DMS153 (cell line): ENCODE results near the gene CCDC157.
A peak's percentile ranks its signal among the peaks of the same experiment; 100 is the strongest.
"Not testable (repeated sequence)": the region's sequence is repeated elsewhere in the genome, so short reads cannot be mapped to it uniquely, and the experiment has no call there.

ENCODE experiments used
- DNase-seq: peaks from one replicate; lab custom pipeline; 2025; lab: John Stamatoyannopoulos, UW

The CCDC157 gene

GRCh38 chr22:30390974-30391691 lies 34.3 kb downstream of the CCDC157 start:
- DNase-seq, result peak; percentile 16

GRCh38 chr22:30392661-30393321 lies 36.0 kb downstream of the CCDC157 start:
- no peak for DNase-seq

DNA sequence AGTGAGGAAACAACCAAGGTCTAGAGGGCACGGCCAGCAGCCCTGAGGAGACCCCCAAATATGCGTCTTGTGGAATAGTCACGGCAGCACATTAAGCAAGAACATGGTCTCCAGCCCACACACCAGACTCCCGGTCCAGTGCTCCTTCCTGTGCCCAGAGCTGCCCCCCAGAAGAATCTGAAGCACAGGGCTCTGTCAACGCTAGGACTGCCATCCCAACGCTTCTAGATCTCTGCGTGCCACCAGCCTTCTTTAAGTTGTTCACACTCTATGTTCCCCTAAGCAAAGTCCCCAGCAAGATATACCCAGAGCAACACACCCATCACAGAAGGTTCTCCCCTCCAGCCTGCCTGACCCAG lies 36.5 kb downstream of the CCDC157 start:
- DNase-seq, result no peak

- no peak for DNase-seq
These were observed 37.1 kb downstream of the CCDC157 start for GRCh38 chr22:30393885-30394284.

DNA sequence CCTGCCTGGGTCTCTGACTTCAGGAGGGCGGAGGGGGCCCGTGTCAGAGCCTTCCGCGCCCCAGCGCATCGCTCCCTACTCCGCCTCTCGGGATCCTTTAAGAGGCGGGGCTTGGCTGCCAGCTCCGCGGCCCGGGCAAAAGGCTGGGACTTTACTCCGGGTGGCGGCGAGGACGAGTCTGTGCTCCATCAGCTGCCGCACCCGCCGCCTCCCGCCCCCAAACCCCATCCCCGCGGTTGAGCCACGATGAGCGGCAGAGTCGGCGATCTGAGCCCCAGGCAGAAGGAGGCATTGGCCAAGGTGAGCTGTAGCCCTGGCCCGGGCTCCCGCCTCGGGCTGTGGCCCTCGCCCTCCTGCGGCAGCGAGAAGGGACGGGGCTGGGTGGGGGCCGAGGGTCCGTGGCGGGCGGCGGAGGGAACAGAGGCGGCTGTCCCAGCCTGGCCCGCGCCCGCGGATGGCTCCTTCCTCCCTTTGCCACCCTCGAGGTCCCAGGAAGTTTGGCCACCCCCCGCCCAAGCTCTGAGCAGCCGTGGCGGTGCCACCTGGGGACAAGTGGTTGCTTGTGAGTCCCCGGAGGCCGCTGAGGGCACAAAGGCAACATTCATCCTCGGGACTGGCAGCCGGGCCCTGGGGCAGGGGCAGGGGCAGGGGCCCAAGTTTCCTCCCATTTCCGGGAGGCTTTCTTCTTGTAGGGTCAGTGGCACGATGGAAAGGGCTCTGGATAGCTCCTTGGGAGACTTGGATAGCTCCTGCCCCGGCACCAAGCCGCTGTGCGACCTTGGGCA lies 40.3 kb downstream of the CCDC157 start, which contains the start of gene SEC14L2:
Gene SEC14L2 (plus strand): TSS at position 148 of the 785 bp plus-strand sequence. CDS start 99 bp downstream, at position 247.
- peak; percentile 17 for DNase-seq

GRCh38 chr22:30397656-30398635 lies 41.1 kb downstream of the CCDC157 start:
- DNase-seq, result no peak

- DNase-seq, result no peak
These were observed 42.2 kb downstream of the CCDC157 start for GRCh38 chr22:30398685-30399680.

DNA sequence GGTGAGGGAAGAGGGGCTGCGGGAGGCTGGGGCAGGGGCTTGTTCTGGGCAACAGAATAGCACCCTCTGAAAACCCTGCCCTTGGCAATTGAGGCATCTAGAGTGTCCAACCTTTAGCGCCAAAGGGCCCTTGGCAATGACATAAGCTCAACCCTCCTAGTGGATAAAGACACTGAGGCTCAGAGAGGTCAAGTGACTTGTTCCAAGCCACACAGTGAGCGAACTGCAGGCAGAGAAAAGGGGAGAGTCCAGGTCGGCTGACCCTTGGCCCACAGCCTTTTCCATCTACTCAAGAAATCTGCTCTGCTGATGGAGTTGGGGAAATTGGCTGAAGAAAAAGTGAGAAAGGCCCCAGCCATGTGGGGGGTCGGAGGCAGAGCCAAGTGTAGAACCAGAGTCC lies 42.9 kb downstream of the CCDC157 start:
- DNase-seq, result no peak

- DNase-seq, result no peak
These were observed 43.4 kb downstream of the CCDC157 start for GRCh38 chr22:30400159-30400558.

DNA sequence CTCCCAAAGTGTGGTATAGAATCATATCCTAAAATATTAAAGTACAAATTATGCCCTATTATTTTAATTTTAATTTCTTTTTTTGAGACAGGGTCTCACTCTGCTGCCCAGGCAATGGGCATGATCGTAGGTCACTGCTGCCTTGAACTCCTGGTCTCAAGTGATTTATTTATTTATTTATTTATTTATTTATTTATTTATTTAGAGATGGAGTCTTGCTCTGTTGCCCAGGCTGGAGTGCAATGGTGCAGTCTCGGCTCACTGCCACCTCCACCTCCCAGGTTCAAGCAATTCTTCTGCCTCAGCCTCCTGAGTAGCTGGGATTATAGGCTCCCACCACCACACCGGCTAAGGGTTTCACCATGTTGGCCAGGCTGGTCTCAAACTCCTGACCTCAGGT lies 44.2 kb downstream of the CCDC157 start:
- DNase-seq, result not testable (repeated sequence)

- no peak for DNase-seq
These were observed 45.4 kb downstream of the CCDC157 start for GRCh38 chr22:30402028-30402765.

GRCh38 chr22:30402766-30403104 lies 45.9 kb downstream of the CCDC157 start:
- DNase-seq, result not testable (repeated sequence)

GRCh38 chr22:30404307-30404706 lies 47.5 kb downstream of the CCDC157 start:
- no peak for DNase-seq

DNA sequence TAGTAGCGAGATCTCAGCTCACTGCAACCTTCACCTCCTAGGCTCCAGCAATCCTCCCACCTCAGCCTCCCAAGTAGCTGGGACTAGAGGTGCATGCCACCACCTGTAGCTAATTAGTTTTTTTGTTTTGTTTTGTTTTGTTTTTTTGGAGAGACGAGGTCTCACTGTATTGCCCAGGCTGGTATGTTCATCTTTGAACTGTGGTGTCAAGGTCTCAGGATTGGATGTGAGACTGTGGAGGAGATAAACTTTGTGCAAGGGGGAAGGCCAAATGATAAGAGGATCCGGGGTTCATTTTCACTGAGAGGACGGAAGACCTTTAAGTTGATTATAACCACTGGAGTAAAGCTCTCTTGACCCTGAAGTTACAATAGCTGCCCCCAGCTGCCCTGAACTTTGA lies 48.9 kb downstream of the CCDC157 start:
- DNase-seq, result no peak

- DNase-seq, result no peak
These were observed 49.6 kb downstream of the CCDC157 start for GRCh38 chr22:30406400-30406799.

DNA sequence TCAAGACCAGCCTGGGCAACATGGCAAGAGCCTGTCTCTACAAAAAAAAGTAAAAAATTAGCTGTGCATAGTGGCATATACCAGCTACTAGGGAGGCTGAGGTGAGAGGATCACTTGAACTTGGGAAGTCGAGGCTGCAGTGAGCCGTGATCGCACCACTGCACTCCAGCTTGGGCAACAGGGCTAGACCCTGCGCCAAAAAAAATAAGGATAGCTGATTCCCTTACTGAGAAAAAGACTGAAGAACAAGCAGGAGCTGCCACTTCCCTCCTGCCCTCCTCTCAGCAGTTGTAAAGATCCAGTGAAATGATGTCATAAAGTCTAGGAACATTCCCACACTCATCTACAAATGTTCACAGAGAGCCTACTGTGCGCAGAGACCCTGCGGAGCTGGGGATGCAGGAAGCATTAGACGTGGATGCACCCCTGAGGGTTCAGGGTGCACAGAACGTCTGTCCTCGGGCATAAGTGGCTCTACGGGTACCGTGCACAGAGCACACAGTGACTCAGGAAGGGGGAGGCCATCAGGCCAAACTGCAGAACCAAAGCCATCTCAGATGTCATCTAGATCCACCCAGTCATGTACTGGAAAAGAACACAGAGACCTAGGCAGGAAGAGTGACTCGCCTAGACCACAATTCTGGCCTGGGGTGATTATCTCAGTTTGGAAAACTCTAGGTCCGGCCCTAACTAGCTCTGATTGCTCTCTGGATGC lies 51.7 kb downstream of the CCDC157 start:
- no peak for DNase-seq

DNA sequence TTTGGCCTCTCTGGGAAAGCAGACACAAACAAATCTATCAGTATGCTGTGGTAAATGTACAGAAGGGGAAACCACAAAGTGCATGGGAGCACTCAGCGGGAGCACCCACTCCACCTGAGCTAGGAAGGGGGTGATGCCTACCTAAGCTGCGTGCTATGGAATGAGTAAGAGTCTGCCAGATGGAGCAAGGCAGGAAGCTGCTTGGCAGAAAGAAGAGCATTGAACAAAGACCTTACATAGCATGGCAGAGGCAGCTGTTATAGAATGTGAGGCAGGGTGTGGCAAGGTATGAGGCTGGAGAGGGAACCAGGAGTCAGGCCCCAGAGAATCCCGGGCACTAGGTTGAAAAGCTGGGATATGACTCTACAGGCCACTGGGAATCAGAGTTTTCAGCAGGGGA lies 55.0 kb downstream of the CCDC157 start:
- DNase-seq, result no peak

GRCh38 chr22:30413001-30413400 lies 56.2 kb downstream of the CCDC157 start:
- DNase-seq, result no peak
